Kidney epithelial cell (primary cell): ENCODE data around the gene CEP55. TPM values are rescaled to one million over a fixed set of nuclear protein-coding genes. Genes with fewer than 3 reads are reported as not detected.

Experiments
- DNase-seq: peaks from one replicate; pipeline ENCODE4 v3.0.0-alpha.2; 2010; ENCODE audit warnings: low read depth
- H3K27me3 ChIP-seq: 2 replicates; pipeline ENCODE4 v1.6.0; 2011; ENCODE audit warnings: low read length; ENCODE audit not compliant: control insufficient read depth, insufficient read depth
- H3K36me3 ChIP-seq: 2 replicates; pipeline ENCODE4 v1.5.1; 2011; ENCODE audit warnings: low read length; ENCODE audit not compliant: control insufficient read depth, insufficient read depth
- H3K4me3 ChIP-seq: 2 replicates; pipeline ENCODE4 v1.5.1; 2011; ENCODE audit warnings: low read depth, mild to moderate bottlenecking, control low read depth, low read length
- total RNA-seq: library from RNA; depleted of rRNA; stranded (reverse); fragments of >200 nt; gene quantifications from 2 replicates; pipeline ENCODE4 v1.2.3, GENCODE V29; 2015
- TF ChIP-seq, protein P1 (sequence below): IDR thresholded peaks from 2 replicates; pipeline ENCODE4 v1.5.1; 2011; ENCODE audit warnings: mild to moderate bottlenecking, moderate library complexity, low read length, control low read depth, inconsistent platforms; ENCODE audit not compliant: insufficient read depth, poor library complexity, severe bottlenecking

The CEP55 gene
- total RNA-seq, 1 donor from 2014 or later, result 11.4 TPM

DNA sequence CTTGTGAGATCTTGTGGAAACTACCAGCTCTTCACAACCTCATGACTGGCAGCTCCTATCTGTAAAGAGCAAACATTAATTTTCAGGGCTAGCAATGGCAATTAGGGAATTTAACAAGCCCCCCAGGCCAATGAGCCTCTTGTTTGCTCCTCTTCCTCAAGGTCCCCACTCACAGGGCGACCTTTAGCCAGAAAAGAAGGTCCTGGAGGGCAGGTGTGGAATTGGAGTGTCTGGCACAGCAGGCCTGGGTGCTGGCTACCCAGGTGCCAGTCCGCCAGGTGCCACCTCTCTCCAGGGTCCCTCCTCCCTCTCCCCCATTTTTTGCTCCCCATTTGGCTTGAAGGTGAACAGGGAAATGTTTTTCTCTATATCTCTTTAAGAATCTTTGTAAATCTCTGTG lies 1.9 kb upstream of the CEP55 start:
- no peak for DNase-seq
- no peaks in the 10 kb centered on the region for H3K27me3 ChIP-seq
- no peaks in the 10 kb centered on the region for H3K36me3 ChIP-seq
- no peak overlapping the region for H3K4me3 ChIP-seq
- TF ChIP-seq, protein P1, sequence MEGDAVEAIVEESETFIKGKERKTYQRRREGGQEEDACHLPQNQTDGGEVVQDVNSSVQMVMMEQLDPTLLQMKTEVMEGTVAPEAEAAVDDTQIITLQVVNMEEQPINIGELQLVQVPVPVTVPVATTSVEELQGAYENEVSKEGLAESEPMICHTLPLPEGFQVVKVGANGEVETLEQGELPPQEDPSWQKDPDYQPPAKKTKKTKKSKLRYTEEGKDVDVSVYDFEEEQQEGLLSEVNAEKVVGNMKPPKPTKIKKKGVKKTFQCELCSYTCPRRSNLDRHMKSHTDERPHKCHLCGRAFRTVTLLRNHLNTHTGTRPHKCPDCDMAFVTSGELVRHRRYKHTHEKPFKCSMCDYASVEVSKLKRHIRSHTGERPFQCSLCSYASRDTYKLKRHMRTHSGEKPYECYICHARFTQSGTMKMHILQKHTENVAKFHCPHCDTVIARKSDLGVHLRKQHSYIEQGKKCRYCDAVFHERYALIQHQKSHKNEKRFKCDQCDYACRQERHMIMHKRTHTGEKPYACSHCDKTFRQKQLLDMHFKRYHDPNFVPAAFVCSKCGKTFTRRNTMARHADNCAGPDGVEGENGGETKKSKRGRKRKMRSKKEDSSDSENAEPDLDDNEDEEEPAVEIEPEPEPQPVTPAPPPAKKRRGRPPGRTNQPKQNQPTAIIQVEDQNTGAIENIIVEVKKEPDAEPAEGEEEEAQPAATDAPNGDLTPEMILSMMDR, result no peak

DNA sequence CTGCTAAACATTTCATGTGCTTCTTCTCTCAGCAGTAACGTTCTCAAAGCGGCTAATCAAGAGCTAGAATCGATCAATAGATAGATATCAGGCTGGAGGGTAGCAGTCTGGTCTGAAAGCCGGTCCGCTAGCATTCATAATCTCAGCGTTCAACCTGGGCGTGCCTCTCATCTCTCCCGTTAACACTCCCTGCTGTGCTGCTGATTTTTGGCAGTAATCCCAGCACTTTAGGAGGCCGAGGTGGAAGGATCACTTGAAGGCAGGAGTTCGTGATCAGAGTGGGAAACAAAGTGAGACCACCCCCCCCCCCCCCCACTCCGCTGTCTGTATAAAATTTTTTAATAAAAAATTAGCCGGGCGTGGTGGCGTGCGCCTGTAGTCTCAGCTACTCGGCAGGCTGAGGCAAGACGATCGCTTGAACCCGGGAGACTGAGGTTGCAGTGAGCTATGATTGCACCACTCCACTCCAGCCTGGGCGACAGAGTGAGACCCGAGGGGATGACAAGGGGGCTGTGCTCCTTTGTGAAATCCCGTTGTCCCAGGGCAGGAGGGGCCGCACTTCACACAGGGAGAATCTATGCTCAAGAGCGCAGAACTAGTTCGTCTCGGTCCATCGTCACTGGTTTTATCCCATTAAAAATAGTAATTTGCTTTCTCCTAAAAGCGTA lies 624 bp upstream of the CEP55 start:
- TF ChIP-seq, protein P1, result no peak
- no peaks in the 10 kb centered on the region for H3K36me3 ChIP-seq
- peak overlapping the region; percentile 82 for H3K4me3 ChIP-seq
- H3K27me3 ChIP-seq, result no peaks in the 10 kb centered on the region
- no peak for DNase-seq

DNA sequence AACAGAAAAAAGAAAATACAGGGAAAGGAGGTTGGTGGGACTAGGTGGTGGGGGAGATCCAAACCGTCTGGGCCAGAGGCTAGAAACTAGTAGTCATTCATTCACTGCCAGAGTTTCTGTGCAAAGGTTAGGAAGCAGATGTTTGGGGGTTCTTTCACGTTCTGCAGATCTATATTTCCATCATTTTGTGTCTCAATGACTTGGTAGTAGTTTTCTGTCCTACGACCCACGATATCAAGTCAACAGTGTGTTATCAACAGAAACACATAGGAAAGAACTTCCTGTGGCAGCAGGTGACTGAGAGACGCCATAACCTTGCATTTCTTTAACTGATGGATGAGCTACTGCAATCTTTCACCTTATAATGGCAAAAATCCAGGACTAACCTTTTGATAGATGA lies 1.8 kb downstream of the CEP55 start:
- no peak for DNase-seq
- no peak overlapping the region for H3K4me3 ChIP-seq
- no peaks in the 10 kb centered on the region for H3K36me3 ChIP-seq
- TF ChIP-seq, protein P1, result no peak
- H3K27me3 ChIP-seq, result no peaks in the 10 kb centered on the region

DNA sequence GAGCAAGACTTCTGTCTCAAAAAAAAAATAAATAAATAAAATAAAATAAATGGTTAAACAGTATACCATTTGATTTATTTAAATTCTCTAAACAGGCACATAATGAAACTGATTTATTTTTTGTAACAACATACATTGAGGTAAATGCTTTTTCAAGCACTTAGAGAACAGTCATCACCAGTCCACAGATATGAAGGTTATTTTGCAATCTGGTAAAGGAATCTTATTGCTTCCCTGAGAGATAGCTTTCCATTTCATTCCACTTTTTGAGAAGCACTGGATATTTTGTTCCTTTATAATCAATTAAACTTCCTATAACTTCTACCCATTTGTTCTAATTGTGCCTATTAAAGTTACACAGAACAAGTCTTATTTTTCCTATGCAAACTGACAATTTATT lies 5.2 kb downstream of the CEP55 start:
- TF ChIP-seq, protein P1, result no peak
- no peak for DNase-seq
- H3K27me3 ChIP-seq, result no peaks in the 10 kb centered on the region
- no peak overlapping the region for H3K4me3 ChIP-seq
- no peaks in the 10 kb centered on the region for H3K36me3 ChIP-seq

DNA sequence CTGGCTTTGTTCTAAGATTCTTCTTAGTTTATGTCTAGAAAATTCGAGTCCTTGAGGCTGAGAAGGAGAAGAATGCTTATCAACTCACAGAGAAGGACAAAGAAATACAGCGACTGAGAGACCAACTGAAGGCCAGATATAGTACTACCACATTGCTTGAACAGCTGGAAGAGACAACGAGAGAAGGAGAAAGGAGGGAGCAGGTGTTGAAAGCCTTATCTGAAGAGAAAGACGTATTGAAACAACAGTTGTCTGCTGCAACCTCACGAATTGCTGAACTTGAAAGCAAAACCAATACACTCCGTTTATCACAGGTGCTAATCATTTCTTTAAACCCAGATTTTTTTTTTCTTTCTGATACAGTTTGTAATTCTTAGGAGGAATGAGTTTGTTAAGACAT lies 6.7 kb downstream of the CEP55 start:
- H3K27me3 ChIP-seq, result no peaks in the 10 kb centered on the region
- H3K36me3 ChIP-seq, result no peaks in the 10 kb centered on the region
- no peak overlapping the region for H3K4me3 ChIP-seq
- TF ChIP-seq, protein P1, result no peak
- no peak for DNase-seq

DNA sequence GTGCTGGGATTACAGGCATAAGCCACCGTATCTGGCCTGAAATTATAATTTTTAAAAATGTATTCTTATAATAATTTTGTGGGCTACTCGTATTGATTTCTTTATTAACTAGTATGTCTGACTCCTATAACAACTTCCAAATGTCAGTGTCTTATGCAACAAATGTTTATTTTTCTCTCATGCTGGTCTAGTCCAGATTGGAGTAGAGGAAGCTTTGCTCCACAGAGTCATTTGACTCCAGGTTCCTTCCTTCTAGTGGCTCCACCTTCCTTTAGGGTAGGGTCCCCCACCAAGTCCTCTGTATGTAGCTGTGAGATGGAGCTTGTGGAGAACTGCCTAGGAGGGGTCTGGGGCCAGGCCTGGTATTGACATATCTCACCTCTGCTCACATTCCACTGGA lies 8.7 kb downstream of the CEP55 start:
- no peak for DNase-seq
- no peaks in the 10 kb centered on the region for H3K36me3 ChIP-seq
- no peak overlapping the region for H3K4me3 ChIP-seq
- no peaks in the 10 kb centered on the region for H3K27me3 ChIP-seq
- TF ChIP-seq, protein P1, result no peak
